OCI-M2 (cell line): ENCODE data around the gene ACTR5.

Source experiments
- DNase-seq: peaks from one replicate; lab custom pipeline; 2025; ENCODE audit not compliant: unreplicated experiment; lab: John Stamatoyannopoulos, UW

Gene ACTR5

DNA sequence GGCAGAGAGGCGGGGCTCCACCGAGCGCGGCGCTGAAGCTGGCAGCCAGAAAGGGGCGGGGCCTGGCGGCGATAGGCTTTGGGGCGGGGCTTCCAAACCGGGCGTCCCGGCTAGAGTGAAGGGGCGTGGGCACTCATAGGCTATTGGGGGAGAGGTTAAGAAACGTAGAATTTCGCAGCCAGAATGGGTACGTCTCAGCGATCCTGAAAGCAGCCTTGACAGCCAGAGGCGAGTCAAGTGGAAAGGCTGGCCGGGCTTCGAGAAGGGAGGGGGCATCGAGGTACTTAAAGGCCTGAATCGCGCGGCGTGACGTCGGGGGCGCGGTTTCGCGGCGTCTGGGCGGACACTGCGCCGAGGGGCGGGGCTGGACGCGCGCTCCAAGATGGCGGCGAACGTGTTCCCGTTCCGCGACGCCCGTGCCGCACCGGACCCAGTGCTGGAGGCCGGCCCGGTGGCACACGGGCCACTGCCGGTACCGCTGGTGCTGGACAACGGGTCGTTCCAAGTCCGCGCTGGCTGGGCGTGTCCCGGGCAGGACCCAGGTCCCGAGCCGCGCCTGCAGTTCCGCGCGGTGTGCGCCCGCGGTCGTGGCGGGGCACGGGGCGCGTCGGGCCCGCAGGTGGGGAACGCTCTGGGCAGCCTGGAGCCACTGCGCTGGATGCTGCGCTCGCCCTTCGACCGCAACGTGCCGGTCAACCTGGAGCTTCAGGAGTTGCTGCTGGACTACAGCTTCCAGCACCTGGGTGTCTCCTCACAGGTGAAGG, at the start of gene ACTR5:
Gene ACTR5, plus strand, starts transcription at position 364 of the 764 bp plus-strand sequence. Its CDS starts 19 bp downstream, at position 383.
- peak; percentile 81 for DNase-seq

DNA sequence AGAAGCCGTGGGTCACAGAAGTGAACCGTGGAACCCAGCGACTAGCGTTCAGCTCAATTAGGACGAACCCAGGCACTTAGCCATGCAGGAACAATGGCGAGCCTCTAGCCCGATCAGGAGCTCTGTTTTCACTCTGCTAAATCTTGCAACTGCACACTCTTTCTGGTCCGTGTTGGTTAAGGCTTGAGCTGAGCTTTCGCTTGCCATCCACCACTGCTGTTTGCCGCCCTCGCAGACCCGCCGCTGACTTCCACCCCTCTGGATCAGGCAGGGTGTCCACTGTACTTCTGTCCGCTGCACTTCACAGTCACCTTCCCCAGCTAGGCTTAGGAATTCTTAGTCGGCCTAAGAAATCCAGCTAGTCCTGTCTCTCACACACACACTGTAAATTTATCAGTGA, 49.7 kb upstream of the ACTR5 start:
- no peak for DNase-seq

DNA sequence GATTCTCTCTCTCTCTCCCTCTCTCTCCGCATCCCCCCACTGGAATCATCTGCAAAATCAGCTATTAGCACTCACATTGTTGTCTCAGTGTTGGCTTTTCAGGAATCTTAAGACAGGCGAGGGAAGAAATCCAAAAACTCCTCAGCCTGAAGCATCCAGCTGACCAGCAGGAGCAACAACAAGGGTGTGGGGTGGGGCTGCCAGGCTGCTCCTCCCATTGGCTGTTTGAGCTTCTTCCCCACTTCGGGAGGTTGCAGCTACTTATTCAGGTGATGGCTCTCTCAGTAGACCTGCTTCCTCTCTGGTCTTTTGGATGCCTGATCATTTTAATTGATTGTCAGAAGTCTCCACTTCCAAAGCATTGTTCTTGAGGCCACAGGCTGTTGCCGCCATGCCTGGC, 48.1 kb upstream of the ACTR5 start:
- no peak for DNase-seq

DNA sequence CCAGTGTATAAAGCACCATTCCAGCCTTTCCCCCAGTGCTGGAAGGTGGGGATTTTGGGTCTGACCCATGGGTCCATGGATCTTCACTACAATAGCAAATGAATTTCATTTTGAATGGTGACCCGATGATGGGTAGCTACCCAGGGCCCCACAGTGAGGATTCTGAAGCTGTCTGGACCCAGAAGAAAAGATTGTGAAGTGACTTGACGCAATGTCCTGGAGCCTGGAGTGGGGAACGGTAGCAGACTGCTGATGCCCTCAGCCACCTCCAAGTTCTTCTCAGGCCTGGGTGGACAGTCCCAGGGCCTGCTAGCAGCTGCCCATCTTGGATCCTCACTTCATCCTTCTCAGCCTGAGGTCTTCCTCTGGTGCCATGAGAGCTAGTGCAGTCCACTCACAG, 47.3 kb upstream of the ACTR5 start:
- DNase-seq: no peak

DNA sequence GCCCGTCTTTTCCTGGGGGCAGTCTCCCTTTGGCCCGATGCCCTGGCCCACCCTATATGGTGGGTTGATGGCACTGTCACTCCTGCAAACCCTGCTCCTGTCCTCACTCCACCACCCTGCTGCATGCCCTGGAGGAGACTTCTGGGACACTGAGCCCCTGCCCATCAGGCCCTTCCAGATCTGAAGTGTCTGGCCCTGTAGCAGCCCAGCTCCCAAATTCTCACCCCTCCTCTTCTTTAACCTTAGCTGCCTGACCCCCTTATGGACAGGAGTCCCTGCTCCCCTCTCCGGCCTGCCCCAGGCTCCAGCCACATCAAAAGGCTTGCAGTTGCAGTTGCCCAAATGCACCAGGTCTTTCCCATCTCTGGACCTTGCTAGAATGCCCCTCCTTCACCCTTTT, 44.7 kb upstream of the ACTR5 start:
- no peak for DNase-seq

DNA sequence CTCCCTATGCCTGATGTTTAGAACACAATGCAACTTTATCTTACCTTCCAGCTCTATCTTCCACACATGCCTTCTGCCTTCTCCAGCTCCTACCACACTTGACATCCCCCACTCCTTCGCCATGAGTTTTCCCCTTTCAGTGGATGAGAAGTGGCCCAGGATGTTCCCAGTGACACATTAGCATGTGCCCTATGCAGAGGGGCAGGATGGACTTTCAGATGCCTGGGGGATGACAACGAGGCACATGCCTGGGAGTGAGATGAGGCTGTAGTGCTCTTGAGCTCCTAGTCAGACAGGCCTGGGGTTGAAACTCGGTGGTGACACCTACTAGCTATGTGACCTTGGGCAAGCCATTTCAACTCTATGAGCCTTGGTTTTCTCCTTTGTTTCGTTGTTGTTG, 44.1 kb upstream of the ACTR5 start:
- no peak for DNase-seq

DNA sequence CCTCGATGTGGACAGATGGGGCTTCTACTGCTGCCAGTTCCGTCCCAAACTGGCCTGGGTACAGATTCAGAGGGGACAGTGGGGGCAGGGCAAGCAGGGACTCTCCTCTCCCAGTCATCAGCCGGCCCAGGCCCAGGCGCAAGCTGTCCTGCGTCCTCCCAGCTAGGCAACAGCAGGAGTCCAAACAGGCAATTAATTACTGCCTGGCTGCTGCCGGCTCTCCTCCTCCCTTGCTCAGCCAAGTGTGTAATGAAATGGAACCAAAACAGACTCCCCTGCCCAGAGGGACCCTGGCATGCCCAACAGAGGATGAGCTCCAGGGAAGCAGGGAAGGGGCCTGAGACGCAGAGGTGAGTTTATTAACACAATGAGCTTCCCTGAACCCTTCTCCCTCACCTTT, 41.8 kb upstream of the ACTR5 start:
- no peak for DNase-seq

DNA sequence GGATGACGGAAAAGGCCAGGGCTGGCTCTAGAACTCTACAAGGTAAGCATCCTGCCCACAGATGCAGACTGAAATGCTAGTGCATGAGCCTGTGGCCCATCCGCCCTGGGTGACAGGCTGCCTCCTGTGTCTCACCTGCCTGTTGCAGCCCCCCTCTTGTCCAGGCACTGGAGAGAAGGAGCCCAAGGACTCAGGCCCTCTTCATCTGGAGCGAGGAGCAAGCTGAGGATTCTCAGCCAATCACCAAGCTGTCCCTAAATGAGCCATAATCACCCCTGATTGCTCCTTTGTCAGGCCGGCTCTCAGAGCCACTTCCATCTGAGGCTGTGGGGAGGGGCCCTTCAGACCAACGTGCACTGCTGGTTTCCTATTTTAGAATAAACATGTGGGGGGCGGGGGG, 34.0 kb upstream of the ACTR5 start:
- DNase-seq: no peak

DNA sequence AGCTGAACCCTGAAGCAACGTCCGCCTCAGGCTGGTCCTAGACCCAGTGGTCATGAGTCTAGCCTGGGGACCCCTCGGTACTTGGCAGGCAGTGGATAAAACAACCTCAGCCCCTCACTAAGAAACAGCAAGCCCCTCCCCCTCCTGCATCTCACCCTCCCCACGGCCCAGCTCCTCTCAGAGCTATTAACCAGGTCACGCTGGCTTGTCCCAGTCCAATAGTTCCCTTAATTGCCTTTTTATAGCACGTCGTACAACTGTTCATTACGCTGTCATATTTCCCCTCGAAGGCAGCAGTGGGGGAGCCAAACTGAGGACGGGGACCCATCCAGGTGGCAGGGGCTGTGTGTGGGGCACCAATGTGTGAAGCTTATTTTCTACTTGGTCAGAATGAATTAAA, 32.6 kb upstream of the ACTR5 start:
- DNase-seq: no peak

DNA sequence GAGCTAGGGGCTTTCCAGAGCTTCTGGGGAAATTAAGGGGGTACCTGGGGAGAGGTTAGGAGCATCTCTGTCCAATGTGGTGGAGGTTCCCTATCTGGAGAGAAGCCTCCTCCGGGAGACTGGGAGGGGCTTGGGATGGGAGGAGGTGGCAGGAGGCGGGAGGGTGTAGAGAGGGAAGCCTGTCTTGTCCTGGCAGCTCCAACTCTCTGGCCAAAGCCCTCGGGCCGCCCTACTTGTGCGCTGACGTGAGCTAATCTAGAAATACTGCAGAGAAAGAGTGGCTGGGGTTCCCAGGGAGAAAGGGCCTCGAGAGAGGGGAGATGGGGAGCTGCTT, 25.6 kb upstream of the ACTR5 start:
- no peak for DNase-seq

DNA sequence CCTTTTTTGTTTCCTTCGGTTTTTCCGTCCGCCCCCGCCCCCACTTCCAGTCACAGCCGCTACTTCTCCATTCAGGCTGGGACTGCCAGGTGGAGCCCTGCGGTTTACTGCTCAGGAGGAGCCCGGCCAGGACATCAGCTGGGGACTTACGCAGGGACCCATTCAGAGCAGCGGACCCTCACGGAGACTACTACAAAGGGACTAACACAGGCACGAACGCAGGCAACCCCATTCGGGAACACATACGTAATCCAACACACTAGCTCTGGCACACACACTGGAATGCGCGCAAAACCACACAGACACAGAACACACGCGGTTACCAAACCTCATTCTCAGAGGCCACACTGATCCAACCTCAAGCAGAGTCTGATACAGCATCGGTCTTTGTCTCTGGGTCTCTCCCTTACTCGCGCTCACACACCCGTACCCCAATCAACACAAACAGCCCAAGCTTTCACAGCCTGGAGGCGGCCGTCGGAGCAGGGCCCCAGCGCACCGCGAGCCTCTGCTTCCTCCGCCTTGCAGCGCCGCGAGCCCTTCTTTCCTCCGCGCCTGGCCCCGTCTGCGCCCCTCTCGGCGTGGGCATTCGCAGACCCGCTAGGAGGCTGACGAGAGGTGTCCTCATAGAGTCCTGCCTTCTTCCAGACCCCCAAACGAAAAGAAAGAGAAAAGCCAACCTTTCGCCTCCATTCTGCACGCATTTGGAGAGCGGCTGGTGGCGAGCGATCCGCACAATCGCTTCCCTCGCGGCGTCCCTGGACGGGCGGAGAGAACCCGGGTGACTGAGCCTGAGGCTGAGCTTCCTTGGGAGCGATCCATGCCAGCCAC, 25.0 kb upstream of the ACTR5 start:
- no peak for DNase-seq

DNA sequence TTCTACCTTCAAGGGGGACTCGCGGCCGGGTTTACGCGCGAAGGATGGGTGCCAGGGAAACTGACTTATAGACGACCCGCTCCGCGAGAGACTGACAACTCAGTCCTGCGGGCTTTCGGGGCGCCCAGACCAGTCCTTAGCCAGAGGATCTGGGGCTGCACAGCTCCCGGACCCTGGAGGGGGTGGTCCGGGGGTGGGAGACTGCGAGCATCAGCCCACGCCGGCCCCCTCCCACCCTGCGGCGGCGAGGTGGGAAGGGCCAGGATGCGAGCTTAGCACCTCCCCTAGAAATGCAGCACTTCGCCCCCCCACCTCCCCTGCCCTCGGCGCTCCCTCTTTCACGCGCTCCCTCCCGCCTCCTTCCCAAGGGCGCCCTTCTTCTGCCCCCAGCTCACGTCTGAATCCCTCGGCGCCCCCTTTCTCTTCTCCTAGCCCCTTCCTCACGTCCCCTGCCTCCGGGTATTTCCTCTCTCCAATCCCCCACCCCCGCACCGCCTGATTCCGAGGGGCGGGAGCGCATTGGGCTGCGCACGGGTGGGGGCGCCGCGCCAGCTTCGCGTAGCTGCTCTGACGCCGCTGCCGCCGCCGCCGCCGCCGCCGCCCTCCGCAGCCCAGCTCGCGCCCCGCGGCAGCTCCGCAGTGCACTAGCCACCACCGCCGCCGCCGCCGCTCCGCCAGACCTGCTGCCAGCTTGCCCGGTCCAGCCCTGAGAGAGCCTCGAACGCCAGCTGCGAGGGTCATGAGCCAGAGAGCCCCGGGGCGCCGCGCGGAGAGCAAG, 24.2 kb upstream of the ACTR5 start, which contains the start of gene SLC32A1:
Gene SLC32A1, plus strand, starts transcription at position 639 of the 778 bp plus-strand sequence. CDS start 239 bp downstream, outside the sequence.
- no peak for DNase-seq

DNA sequence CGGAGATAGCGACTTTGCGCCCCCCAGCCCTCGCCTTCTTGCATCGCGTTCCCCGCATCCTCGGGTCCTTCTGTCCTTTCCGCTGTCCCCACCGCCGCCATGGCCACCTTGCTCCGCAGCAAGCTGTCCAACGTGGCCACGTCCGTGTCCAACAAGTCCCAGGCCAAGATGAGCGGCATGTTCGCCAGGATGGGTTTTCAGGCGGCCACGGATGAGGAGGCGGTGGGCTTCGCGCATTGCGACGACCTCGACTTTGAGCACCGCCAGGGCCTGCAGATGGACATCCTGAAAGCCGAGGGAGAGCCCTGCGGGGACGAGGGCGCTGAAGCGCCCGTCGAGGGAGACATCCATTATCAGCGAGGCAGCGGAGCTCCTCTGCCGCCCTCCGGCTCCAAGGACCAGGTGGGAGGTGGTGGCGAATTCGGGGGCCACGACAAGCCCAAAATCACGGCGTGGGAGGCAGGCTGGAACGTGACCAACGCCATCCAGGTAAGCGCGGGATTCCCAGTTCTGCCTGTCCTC, 23.6 kb upstream of the ACTR5 start:
- no peak for DNase-seq

DNA sequence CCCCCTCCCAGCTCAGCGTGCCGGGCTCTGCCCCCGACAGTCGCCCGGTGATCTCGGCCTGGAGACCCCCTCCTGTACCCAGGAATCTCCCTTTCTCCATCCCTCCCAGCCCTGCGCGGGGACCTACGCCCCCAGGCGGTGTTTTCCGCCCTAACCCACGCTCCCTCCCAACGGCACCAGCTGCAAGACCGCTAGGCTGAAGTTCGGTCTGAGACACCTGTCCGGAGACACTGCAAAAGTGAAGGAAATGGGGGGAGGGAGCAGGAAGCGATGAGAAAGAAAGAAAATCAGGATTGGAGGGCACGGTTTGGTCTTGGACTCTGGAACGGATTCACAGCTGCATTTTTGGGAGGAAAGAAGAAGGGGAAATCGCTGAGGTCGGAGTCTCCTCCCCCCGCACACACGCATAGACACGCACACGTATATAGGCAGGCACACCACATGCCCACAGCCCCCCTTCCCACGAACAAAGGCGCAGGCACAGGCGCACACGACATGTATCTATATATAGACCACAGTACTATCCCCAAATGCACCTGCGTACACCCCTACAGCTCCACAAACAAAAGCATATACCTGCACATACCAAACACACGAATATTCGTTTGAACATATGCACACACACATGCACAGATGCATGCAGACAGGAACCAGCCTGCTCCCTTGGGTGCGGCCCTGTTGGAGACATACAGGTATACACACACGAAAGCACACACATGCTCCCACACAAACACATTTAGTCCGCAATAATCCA, 22.9 kb upstream of the ACTR5 start:
- no peak for DNase-seq

DNA sequence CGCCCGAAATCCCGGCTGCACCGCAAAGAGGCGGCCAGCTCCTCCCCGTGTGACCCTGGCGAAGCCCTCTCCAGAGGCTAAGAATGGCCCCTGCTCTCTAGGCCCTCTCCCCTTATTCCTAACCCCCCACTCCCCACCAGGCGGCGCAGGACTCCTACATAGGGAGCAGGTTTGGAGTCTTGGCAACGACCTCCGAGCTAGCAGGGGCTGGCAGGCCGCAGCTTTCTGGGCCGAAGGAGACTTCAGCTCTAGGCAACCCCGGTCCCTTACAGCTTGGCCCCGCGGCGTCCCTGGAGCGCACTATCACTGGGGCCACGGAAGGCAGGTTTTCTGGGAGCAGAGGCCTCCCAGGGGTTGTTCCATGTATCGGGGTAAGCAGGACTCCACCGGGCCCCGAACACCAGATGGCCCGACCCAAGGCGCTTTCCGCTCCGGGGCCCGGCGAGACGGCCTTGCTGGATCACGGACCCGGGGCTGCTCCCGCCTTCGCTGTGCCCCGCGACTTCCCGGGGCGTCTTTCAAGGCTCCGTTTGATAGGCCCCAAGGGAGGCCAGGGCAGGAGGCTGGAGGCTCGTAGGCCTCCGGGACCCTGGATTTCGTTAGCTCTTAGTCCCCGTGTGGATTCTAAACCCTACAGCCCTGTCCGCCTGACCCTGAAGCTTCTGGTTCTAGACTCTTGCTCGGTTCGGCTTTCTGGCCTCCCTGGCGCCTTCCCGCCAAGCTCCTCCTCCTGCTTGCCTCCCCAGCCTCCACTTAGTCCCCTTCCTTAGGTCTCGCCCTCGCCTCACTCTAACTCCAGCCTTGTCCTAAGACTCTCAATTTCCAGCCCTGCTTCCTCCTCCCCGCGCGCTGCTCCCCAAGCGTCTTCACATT, 22.1 kb upstream of the ACTR5 start:
- DNase-seq: no peak

DNA sequence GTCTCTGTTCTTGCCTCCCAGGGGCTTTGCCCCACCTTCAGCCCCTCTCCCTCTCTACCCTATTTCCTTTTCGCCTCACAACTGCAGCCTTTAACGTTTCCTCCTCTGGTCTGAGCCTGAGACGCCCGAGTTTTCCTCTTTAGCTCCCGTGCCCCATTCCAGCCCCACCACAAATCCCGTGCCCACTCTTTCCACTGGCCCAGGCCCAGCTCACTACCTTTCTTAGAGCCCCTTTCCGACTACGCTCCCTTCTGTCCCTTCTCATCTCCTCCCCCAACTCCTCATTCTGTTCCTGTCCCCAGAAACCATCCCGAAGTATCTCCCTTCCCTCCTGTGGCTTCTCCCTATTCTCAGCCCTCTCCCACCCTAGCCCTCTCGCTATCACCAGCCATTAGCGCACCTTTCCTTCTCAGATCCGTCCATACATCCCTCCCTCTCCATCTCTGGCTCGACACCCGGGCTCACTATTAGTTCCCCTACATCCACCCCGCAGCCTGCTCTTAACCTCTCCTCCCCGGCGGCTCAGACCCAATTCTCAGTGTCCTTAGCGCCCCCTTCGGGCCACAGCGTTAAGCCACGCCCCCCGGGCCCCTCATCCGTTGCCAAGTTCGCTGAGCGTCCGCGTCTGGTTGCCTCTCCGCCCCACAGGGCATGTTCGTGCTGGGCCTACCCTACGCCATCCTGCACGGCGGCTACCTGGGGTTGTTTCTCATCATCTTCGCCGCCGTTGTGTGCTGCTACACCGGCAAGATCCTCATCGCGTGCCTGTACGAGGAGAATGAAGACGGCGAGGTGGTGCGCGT, 21.3 kb upstream of the ACTR5 start:
- DNase-seq: no peak

DNA sequence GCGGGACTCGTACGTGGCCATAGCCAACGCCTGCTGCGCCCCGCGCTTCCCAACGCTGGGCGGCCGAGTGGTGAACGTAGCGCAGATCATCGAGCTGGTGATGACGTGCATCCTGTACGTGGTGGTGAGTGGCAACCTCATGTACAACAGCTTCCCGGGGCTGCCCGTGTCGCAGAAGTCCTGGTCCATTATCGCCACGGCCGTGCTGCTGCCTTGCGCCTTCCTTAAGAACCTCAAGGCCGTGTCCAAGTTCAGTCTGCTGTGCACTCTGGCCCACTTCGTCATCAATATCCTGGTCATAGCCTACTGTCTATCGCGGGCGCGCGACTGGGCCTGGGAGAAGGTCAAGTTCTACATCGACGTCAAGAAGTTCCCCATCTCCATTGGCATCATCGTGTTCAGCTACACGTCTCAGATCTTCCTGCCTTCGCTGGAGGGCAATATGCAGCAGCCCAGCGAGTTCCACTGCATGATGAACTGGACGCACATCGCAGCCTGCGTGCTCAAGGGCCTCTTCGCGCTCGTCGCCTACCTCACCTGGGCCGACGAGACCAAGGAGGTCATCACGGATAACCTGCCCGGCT, 20.6 kb upstream of the ACTR5 start:
- no peak for DNase-seq

DNA sequence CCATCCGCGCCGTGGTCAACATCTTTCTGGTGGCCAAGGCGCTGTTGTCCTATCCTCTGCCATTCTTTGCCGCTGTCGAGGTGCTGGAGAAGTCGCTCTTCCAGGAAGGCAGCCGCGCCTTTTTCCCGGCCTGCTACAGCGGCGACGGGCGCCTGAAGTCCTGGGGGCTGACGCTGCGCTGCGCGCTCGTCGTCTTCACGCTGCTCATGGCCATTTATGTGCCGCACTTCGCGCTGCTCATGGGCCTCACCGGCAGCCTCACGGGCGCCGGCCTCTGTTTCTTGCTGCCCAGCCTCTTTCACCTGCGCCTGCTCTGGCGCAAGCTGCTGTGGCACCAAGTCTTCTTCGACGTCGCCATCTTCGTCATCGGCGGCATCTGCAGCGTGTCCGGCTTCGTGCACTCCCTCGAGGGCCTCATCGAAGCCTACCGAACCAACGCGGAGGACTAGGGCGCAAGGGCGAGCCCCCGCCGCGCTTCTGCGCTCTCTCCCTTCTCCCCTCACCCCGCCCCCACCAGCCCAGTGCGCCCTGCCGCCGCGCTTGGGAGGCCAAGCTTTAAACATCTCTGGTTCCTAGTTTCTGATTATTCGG, 20.0 kb upstream of the ACTR5 start:
- no peak for DNase-seq
